Psoas muscle (tissue), 8 donors: Measurements from ENCODE around the gene SCAMP2. TPM values are rescaled to one million over a fixed set of nuclear protein-coding genes. Genes with fewer than 3 reads are reported as not detected.

Experiments
- ATAC-seq, 4 donors: fragments of 200-7000 bp; cut with Tn5 transposase; one replicate each; pipeline ENCODE4 v1.9.1; 2020; ENCODE audit warnings: moderate library complexity in 3 of 4, mild to moderate bottlenecking in 2 of 4
- DNase-seq, 2 donors: peaks; one replicate each; pipeline ENCODE4 v3.0.0-alpha.2; 2020
- H3K27ac ChIP-seq: fragments of 200-600 bp; one replicate; pipeline ENCODE4 v1.8.0; 2022
- H3K27me3 ChIP-seq, 3 donors: fragments of 200-600 bp in 1 of 3; one replicate each; pipeline versions ENCODE4 v1.6.1 to v1.8.0; 2013 to 2022; ENCODE audit warnings: low read length in 2 of 3, mild to moderate bottlenecking in 2 of 3, moderate library complexity in 1 of 3; ENCODE audit not compliant: insufficient read depth in 3 of 3
- H3K36me3 ChIP-seq, 2 donors: fragments of 200-600 bp in 1 of 2; one replicate each; pipeline versions ENCODE4 v1.6.1 to v1.8.0; 2013 to 2022; ENCODE audit warnings: low read depth in 1 of 2, mild to moderate bottlenecking in 1 of 2, moderate library complexity in 1 of 2; ENCODE audit not compliant: insufficient read depth in 1 of 2
- H3K4me1 ChIP-seq: fragments of 200-600 bp; one replicate; pipeline ENCODE4 v1.8.0; 2022
- H3K4me3 ChIP-seq: fragments of 200-600 bp; one replicate; pipeline ENCODE4 v1.8.0; 2022; ENCODE audit warnings: mild to moderate bottlenecking
- H3K9me3 ChIP-seq: fragments of 200-600 bp; one replicate; pipeline ENCODE4 v1.8.0; 2022
- WGBS, 3 donors: extraction: QIAGEN DNeasy Blood & Tissue Kit; methylation state at CpG; one replicate each; pipeline versions ENCODE4 v1.1.6 to v1.1.7; 2013; 5-methylcytosine and 5-hydroxymethylcytosine counted together
- intact Hi-C, 2 donors: fragments of 100-400 bp; cut with DNase I; formaldehyde crosslinking; loops; one replicate each; pipeline versions ENCODE4 v1.11.0 to v1.14.2; 2022
- polyA plus RNA-seq, 3 donors: library from polyadenylated mRNA; stranded (reverse); fragments of 200-250 nt; gene quantifications; one replicate each; pipeline ENCODE4 v1.2.3, GENCODE V29; 2013
- total RNA-seq, 4 donors: library from RNA; stranded (reverse); fragmentation: NEBNext Ultra II Directional in 2 of 4; extraction: Animal tissue kit (Norgen Biotek cat#: 25700) in 2 of 4; gene quantifications; one replicate each; pipeline versions ENCODE4 v1.2.1 to v1.2.4, GENCODE V29; 2021 to 2023
- TF ChIP-seq, protein P1 (sequence below): fragments of 200-600 bp; IDR thresholded peaks from one replicate; pipeline ENCODE4 v1.8.0; 2022; ENCODE audit warnings: antibody characterized with exemption
- donor health status: healthy with polysubstance abuse.
- donor health status: DM: no; HTN: no; CAD: no; lungs with moderate emphysema.
- donor health status: Bipolar disorder and iron deficiency.
- donor health status: healthy.
- donor health status: DM: yes; HTN: yes; CAD: no.
- donor health status: DM: no; HTN: no; CAD: no.
- donor health status: DM: no; HTN: no; CAD: no.
- donor health status: DM: yes; HTN: yes; CAD: no.

The SCAMP2 gene
- total and polyA plus RNA-seq, 7 donors, result 32.1 to 73.6 (median 48.6) TPM

DNA sequence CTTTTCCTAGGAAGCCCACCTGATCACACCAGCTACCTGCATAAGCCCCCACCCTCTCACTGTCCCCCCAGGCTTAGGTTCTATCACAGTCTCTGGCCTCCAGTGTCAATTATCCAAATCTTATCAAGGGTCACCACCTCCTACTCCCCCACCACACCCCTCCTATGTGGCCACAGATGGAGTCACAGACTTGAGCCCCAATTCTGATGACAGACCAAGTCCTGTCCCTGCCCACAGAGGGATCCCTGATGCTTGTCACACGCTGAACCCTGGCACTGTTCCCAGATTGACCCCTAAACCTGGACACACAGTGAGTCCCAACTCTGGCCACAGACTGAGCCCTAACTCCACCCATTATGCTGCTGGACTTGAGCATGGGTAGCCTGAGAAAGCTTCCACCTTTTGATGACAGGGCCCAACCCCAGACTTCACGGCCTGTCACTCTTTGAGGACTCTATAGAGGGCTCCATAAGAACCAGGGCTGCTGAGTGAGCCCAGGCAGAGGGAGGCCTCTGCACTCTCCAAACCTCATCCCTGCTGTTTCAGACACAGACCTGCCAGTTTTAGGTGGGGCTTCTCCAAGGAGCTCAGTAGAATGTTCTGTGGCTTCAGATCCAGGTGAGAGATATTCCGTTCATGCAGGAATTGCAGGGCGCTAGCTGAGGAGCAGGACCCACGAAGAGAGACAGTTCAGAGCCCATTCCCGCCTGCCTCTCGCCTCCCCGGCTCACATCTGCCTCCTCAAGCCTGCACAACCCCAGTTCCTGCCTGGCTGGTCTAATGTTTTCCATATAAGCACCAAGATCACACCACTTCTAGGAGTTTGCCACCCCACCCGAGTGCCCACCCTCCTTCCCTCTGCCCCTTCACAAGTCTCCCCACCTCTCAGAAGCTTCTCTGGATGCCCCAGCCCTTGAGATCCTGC is 32.1 kb downstream of the SCAMP2 start:
- intact Hi-C loops, result loop anchor here in 1 of 2 donors (5.0 kb wide), 1 partner anchor 66 kb away; the partner anchor contains the start of gene FAM219B
- DNase-seq, result no peak
- 89 to 92% (median 92%) methylated on average over 9 of the region's 9 CpGs for WGBS, 3 donors
- peaks cover 0 to 65% of the 10 kb centered on the region in 2 donors for H3K36me3 ChIP-seq
- no peak overlapping the region for H3K4me3 ChIP-seq
- H3K4me1 ChIP-seq, result peaks cover 6% of the 10 kb centered on the region
- no peak for ATAC-seq
- H3K27me3 ChIP-seq, result no peaks in the 10 kb centered on the region
- TF ChIP-seq, protein P1, sequence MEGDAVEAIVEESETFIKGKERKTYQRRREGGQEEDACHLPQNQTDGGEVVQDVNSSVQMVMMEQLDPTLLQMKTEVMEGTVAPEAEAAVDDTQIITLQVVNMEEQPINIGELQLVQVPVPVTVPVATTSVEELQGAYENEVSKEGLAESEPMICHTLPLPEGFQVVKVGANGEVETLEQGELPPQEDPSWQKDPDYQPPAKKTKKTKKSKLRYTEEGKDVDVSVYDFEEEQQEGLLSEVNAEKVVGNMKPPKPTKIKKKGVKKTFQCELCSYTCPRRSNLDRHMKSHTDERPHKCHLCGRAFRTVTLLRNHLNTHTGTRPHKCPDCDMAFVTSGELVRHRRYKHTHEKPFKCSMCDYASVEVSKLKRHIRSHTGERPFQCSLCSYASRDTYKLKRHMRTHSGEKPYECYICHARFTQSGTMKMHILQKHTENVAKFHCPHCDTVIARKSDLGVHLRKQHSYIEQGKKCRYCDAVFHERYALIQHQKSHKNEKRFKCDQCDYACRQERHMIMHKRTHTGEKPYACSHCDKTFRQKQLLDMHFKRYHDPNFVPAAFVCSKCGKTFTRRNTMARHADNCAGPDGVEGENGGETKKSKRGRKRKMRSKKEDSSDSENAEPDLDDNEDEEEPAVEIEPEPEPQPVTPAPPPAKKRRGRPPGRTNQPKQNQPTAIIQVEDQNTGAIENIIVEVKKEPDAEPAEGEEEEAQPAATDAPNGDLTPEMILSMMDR, result no peak
- no peaks in the 10 kb centered on the region for H3K9me3 ChIP-seq
- H3K27ac ChIP-seq, result no peak overlapping the region

DNA sequence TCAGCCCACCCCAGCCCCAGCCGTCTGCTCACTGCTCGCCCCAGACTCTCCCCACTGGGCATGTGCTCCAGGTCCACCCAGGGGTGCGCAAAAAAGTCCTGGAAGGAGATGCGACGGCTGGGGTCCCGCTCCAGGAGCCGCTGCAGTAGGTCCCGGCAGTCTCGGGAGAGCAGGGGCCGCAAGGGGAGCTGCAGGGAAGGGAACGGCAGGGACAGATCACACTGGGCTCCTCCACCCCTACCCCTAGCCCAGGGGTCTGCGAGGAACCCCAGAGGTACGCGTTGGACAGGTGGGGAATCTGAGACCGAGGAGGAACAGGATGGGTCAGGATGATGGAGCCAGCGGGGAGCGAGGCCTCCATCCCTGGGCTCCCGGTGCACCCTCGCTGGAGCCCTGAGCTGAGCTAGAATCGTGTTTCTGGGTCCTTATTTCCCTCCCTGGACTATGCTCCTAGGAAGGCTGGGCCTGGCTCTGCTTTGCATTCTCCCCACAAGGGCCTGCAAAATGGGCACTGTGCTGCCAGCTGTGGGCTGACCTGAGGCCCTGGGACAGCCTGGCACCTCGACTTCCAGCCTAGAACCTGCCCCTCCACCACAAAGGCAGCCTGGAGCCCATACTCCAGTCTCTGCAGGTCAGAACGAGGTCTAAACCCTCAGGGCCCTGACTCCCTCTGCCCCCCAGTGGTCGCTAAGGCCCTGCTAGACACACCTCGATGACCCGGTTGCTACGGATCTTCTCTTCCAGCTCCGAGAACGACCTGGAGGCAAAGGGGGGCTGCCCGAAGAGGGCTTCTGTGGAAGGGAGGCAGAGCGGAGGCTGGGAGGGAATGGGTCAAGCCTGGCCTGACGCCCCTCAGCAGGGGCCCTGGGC is 33.4 kb downstream of the SCAMP2 start:
- ATAC-seq (no peak), DNase-seq (no peak)
- intact Hi-C loops, result loop anchor here in 1 of 2 donors (5.0 kb wide), 2 partner anchors 57 to 68 kb away; partner anchors contain the start of genes CSK and FAM219B
- H3K4me3 ChIP-seq, result no peak overlapping the region
- TF ChIP-seq, protein P1, result no peak
- no peaks in the 10 kb centered on the region for H3K9me3 ChIP-seq
- H3K27ac ChIP-seq, result no peak overlapping the region
- no peaks in the 10 kb centered on the region for H3K27me3 ChIP-seq
- H3K36me3 ChIP-seq, result peaks cover 0 to 55% of the 10 kb centered on the region in 2 donors
- 84 to 89% (median 85%) methylated on average over 30 to 31 of the region's 31 CpGs for WGBS, 3 donors
- peaks cover 6% of the 10 kb centered on the region for H3K4me1 ChIP-seq

DNA sequence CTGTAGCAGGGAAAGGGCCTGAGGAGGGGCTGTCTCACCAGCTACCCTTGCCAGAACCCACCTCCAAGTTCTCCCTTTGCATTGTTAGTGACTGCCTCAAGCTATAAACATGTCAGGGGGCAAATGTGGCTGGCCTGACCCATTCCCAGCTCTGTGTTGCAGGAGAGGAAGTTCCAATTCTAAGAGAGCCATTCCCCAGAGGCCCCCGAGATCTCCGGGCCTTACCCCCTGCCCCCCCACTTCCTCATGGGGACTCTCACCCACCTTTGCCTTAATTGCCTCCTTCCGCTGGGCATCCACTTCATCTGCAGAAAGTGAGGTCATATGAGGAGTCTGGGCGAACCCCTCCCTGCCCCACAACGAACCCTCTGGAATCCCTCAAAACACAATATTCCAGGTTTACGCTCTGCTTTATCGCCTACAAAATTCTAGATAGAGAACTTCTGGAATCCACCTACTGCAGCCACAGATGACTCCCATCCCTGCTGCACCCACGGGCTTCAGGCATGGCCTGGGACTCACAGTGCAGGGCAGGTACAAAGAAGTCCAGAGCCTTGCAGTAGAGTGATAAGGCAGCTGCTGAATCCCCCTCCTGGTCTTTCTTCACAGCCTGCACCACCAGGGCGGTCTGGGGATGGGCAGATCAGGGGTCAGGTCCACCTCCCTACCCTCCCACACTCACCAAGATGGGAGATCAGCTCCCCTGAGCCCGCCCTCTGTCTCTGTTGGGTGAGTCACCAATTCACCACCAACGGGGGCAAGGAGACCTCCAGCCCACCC is 34.2 kb downstream of the SCAMP2 start:
- TF ChIP-seq, protein P1, result no peak
- Histone ChIP-seq H3K9me3 (no peaks in the 10 kb centered on the region), H3K4me3 (no peak overlapping the region), H3K27ac (no peak overlapping the region), H3K27me3 (no peaks in the 10 kb centered on the region), H3K4me1 (peaks cover 5% of the 10 kb centered on the region), H3K36me3 (peaks cover 0 to 55% of the 10 kb centered on the region in 2 donors)
- 85 to 88% (median 88%) methylated on average over 11 of the region's 11 CpGs for WGBS, 3 donors
- DNase-seq, result no peak
- ATAC-seq, result no peak
- intact Hi-C loops, result loop anchor here in 1 of 2 donors (5.0 kb wide), 1 partner anchor 57 kb away; the partner anchor contains the start of gene CSK

DNA sequence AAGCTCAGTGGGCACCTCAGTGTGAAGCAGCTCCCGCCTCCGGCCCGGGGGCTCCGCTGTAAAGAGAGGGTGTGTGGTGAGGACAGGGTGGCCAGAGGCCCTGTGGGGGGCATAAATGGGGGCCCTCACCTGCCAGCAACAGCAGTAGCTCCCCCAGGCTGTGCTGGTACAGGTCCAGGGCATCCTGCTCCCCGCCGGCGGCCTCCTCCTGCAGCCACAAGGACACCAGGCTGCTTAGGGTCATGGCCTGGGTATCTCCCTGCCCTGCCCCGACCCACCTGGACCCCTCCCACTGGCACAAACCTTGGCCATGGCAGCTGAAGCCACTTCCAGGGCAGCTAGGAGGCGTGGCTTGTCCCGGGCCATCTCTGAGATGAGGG is 35.0 kb downstream of the SCAMP2 start:
- ATAC-seq (no peak), DNase-seq (no peak)
- Histone ChIP-seq H3K4me1 (no peaks in the 10 kb centered on the region), H3K27me3 (no peaks in the 10 kb centered on the region), H3K36me3 (peaks cover 0 to 55% of the 10 kb centered on the region in 2 donors), H3K9me3 (no peaks in the 10 kb centered on the region), H3K4me3 (no peak overlapping the region), H3K27ac (no peak overlapping the region)
- WGBS, 3 donors, result 88 to 97% (median 92%) methylated on average over 10 of the region's 10 CpGs
- TF ChIP-seq, protein P1, result no peak
- intact Hi-C loops, result loop anchor here in 1 of 2 donors (5.0 kb wide), 1 partner anchor 56 kb away; the partner anchor contains the start of gene CSK
